Hepatocyte (in vitro differentiated cells): ENCODE measurements around the gene KCTD15.

Source experiments
- EZH2 ChIP-seq: fragments of 200-600 bp; sonication (generic); IDR thresholded peaks from 2 replicates; pipeline ENCODE4 v1.6.1; 2016; ENCODE audit warnings: antibody characterized with exemption, mild to moderate bottlenecking, borderline replicate concordance
- EZH2phosphoT487 ChIP-seq: fragments of 200-600 bp; sonication (generic); IDR thresholded peaks from one replicate; pipeline ENCODE4 v1.6.1; 2018; ENCODE audit warnings: antibody characterized with exemption, mild to moderate bottlenecking, low read depth, moderate library complexity; ENCODE audit not compliant: unreplicated experiment, severe bottlenecking
- TF ChIP-seq, protein P1 (sequence below): fragments of 200-600 bp; sonication (generic); IDR thresholded peaks from 2 replicates; pipeline ENCODE4 v1.5.1; 2016; ENCODE audit warnings: antibody characterized with exemption, mild to moderate bottlenecking; ENCODE audit not compliant: poor library complexity

DNA sequence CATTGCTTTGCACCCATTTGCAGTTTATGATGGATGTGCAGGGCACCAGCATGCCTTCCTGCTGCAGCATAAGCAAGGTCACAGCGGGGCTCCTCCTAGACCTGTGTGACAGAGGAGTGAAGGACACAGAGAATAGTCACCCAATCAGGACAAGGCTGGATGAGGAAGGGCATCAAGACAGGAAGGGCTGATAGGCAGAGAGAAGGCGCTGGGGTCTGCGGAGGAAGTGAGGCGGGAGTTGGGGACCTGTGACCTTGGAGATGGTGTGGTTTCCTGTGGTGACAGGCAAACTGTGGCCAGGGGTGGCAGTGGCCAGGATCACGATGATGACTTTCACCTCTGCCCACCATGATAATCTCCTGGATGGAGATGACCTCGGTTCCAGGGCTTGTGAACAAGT lies 16.4 kb upstream of the KCTD15 start:
- TF ChIP-seq, protein P1, sequence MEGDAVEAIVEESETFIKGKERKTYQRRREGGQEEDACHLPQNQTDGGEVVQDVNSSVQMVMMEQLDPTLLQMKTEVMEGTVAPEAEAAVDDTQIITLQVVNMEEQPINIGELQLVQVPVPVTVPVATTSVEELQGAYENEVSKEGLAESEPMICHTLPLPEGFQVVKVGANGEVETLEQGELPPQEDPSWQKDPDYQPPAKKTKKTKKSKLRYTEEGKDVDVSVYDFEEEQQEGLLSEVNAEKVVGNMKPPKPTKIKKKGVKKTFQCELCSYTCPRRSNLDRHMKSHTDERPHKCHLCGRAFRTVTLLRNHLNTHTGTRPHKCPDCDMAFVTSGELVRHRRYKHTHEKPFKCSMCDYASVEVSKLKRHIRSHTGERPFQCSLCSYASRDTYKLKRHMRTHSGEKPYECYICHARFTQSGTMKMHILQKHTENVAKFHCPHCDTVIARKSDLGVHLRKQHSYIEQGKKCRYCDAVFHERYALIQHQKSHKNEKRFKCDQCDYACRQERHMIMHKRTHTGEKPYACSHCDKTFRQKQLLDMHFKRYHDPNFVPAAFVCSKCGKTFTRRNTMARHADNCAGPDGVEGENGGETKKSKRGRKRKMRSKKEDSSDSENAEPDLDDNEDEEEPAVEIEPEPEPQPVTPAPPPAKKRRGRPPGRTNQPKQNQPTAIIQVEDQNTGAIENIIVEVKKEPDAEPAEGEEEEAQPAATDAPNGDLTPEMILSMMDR: no peak
- TF ChIP-seq EZH2 (no peak), EZH2phosphoT487 (no peak)
